GM18867 (cell line): ENCODE results near the gene ATP2C2.

ENCODE experiments used
- ATAC-seq: cut with Tn5 transposase; IDR thresholded peaks from one replicate; pipeline ENCODE4 v1.9.1; 2021; ENCODE audit warnings: mild to moderate bottlenecking, moderate library complexity; ENCODE audit not compliant: unreplicated experiment

The ATP2C2 gene

GRCh38 chr16:84508502-84508901 is 140.2 kb downstream of the ATP2C2 start:
- ATAC-seq: no peak

- no peak for ATAC-seq
Measured at GRCh38 chr16:84509032-84509950, 141.0 kb downstream of the ATP2C2 start.

- peak; percentile 32 for ATAC-seq
Measured at GRCh38 chr16:84511180-84511800, 143.0 kb downstream of the ATP2C2 start.

- ATAC-seq: no peak
Measured at GRCh38 chr16:84511831-84512230, 143.5 kb downstream of the ATP2C2 start.

- ATAC-seq: no peak
Measured at GRCh38 chr16:84513123-84513522, 144.8 kb downstream of the ATP2C2 start.

- no peak for ATAC-seq
Measured at GRCh38 chr16:84513666-84514065, 145.3 kb downstream of the ATP2C2 start.
